ENCODE data around the gene COA4. TPM values are rescaled to one million over a fixed set of nuclear protein-coding genes. Genes with fewer than 3 reads are reported as not detected.

COA4 gene
- polyA plus RNA-seq, 2 of the 4 experiments (the other 2 are of a cell fraction), result 126 to 212 TPM

GRCh38 chr11:73859671-73860070 is 17.0 kb downstream of the COA4 start:
- Histone ChIP-seq H3K4me3 (no peak overlapping the region), H3K9me3 (no peaks in the 10 kb centered on the region), H3K4me2 (no peak overlapping the region), H3K27ac (no peak overlapping the region), H3K4me1 (no peaks in the 10 kb centered on the region)
- DNase-seq (ENCODE audit: low read depth in 1 of 2, low spot score in 1 of 2) (no peak), FAIRE-seq (no peak), ATAC-seq (no peak)
- ChIA-PET CTCF (no interaction called here), POLR2A (interaction anchor here (1.0 kb wide), 1 partner anchor 14 kb away, joined by 3 read pairs; no protein-coding TSS in a partner anchor)
- WGBS (ENCODE audit: missing lambda C conversion rate), result 94% methylated on average over 2 of the region's 2 CpGs
- no peak for TF ChIP-seq EHF (CRISPR knock-in tag; IDR thresholded peaks at IDR 0.05)
- TF ChIP-seq HDAC2 (IDR thresholded peaks at IDR 0.05), result no peak
- TF ChIP-seq BHLHE40 (IDR thresholded peaks at IDR 0.05; ENCODE audit: low read depth, low read length), result no peak
- TF ChIP-seq HMGXB4 (CRISPR knock-in tag; IDR thresholded peaks at IDR 0.05; ENCODE audit: borderline replicate concordance), result no peak
- TF ChIP-seq HOXB5 (CRISPR knock-in tag; IDR thresholded peaks at IDR 0.05), result no peak
- no peak for TF ChIP-seq GATA3 (IDR thresholded peaks at IDR 0.05; ENCODE audit: borderline replicate concordance)
- TF ChIP-seq JUN (IDR thresholded peaks at IDR 0.05), result no peak
- TF ChIP-seq NPAS2 (CRISPR knock-in tag; IDR thresholded peaks at IDR 0.05; ENCODE audit: borderline replicate concordance), result no peak
- no peak for TF ChIP-seq PBX3 (IDR thresholded peaks at IDR 0.05)
- TF ChIP-seq REST (IDR thresholded peaks at IDR 0.05), result no peak
- TF ChIP-seq HOXB13 (CRISPR knock-in tag; IDR thresholded peaks at IDR 0.05; ENCODE audit: low read depth), result no peak
- no peak for TF ChIP-seq KDM1A (IDR thresholded peaks at IDR 0.05; ENCODE audit: low read depth)
- TF ChIP-seq CEBPB (IDR thresholded peaks at IDR 0.05), result no peak
- TF ChIP-seq ESRRA (IDR thresholded peaks at IDR 0.05; ENCODE audit: borderline replicate concordance, low read length), result no peak
- no peak for TF ChIP-seq RNF2 (IDR thresholded peaks at IDR 0.05; ENCODE audit: borderline replicate concordance, low read depth)
- TF ChIP-seq HEYL (CRISPR knock-in tag; IDR thresholded peaks at IDR 0.05), result no peak
- no peak for TF ChIP-seq MAZ (IDR thresholded peaks at IDR 0.05; ENCODE audit: borderline replicate concordance, low read depth, low read length)
- TF ChIP-seq RCOR1 (IDR thresholded peaks at IDR 0.05; ENCODE audit: low read depth, low read length), result no peak
- no peak for TF ChIP-seq HES2 (IDR thresholded peaks at IDR 0.05)
- TF ChIP-seq KDM5A (IDR thresholded peaks at IDR 0.05), result no peak

- FAIRE-seq (no peak), ATAC-seq (no peak), DNase-seq (ENCODE audit: low read depth in 1 of 2, low spot score in 1 of 2) (no peak)
- Histone ChIP-seq H3K27ac (no peak overlapping the region), H3K9me3 (no peaks in the 10 kb centered on the region), H3K4me2 (no peak overlapping the region), H3K4me1 (no peaks in the 10 kb centered on the region), H3K4me3 (no peak overlapping the region)
- ChIA-PET POLR2A (interaction anchor here (0.9 kb wide), 1 partner anchor 11 kb away, joined by 3 read pairs; no protein-coding TSS in a partner anchor), CTCF (interaction anchor here (1.4 to 1.5 kb wide), 2 partner anchors 17 to 75 kb away, joined by 3 read pairs; no protein-coding TSS in a partner anchor)
- TF ChIP-seq KDM5A (IDR thresholded peaks at IDR 0.05), result no peak
- WGBS (ENCODE audit: missing lambda C conversion rate), result 100% methylated on average over 1 of the region's 1 CpG
Measured at GRCh38 chr11:73856031-73856567, 20.5 kb downstream of the COA4 start.
